Mononuclear cell (primary cell): ENCODE measurements around the gene NXF2B. TPM values are rescaled to one million over a fixed set of nuclear protein-coding genes. Genes with fewer than 3 reads are reported as not detected.
"Not testable (repeated sequence)": the region's sequence is repeated elsewhere in the genome, so short reads cannot be mapped to it uniquely, and the experiment has no call there.

ENCODE experiments used
- H3K27me3 ChIP-seq: 2 replicates; pipeline ENCODE4 v1.6.0; 2011; ENCODE audit warnings: low read length, control low read depth; ENCODE audit not compliant: insufficient read depth
- H3K4me1 ChIP-seq: 2 replicates; pipeline ENCODE4 v1.5.1; 2011; ENCODE audit warnings: mild to moderate bottlenecking, low read length, control low read depth; ENCODE audit not compliant: insufficient read depth
- H3K4me3 ChIP-seq: 2 replicates; pipeline ENCODE4 v1.5.1; 2011; ENCODE audit warnings: mild to moderate bottlenecking, low read length, moderate library complexity
- H3K9me3 ChIP-seq: 2 replicates; pipeline ENCODE4 v1.5.1; 2011; ENCODE audit warnings: low read depth, mild to moderate bottlenecking, control low read depth, low read length
- total RNA-seq: library from RNA; depleted of rRNA; stranded (reverse); fragments of >200 nt; gene quantifications from one replicate; pipeline ENCODE4 v1.2.3, GENCODE V29; 2012

Gene NXF2B
- total RNA-seq = not detected

GRCh38 chrX:102439908-102440307, at the start of gene NXF2B:
Gene NXF2B (minus strand): TSS chrX:102440008. CDS start chrX:102380036, 59,972 bp downstream.
- not testable (repeated sequence) for H3K4me1 ChIP-seq, H3K9me3 ChIP-seq, H3K4me3 ChIP-seq, H3K27me3 ChIP-seq

- H3K4me3 ChIP-seq, H3K27me3 ChIP-seq, H3K4me1 ChIP-seq, H3K9me3 ChIP-seq: not testable (repeated sequence)
Observed at GRCh38 chrX:102478765-102479164, 39.0 kb upstream of the NXF2B start.

- H3K4me1 ChIP-seq, H3K9me3 ChIP-seq, H3K27me3 ChIP-seq, H3K4me3 ChIP-seq: not testable (repeated sequence)
Observed at GRCh38 chrX:102471762-102472220, 32.0 kb upstream of the NXF2B start, which contains the start of gene TCP11X2. Gene TCP11X2 (minus strand): TSS chrX:102471812.

DNA sequence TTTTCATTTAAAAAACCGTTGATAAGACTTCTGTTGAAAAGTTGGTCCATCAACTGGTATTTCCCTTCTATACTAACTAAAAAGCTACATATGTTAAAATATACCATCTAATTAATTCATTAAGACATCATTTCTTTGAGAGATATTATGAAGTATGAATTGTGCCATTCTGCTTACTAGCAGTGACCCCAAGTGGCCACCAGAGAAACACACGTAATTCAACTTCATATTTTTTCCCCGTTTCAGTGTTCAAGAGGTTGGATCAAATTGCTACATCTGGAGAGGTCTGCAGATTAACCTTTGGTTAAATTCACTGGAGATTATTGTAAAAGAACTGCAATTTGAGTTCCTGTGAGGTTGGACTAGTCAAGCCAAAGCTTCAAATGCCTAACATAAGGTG, 30.4 kb upstream of the NXF2B start:
- H3K9me3 ChIP-seq, H3K27me3 ChIP-seq, H3K4me3 ChIP-seq, H3K4me1 ChIP-seq: not testable (repeated sequence)

GRCh38 chrX:102458615-102459014, 18.8 kb upstream of the NXF2B start:
- not testable (repeated sequence) for H3K4me3 ChIP-seq, H3K27me3 ChIP-seq, H3K9me3 ChIP-seq, H3K4me1 ChIP-seq

GRCh38 chrX:102414493-102414892, 25.3 kb downstream of the NXF2B start:
- H3K4me1 ChIP-seq, H3K27me3 ChIP-seq, H3K4me3 ChIP-seq, H3K9me3 ChIP-seq: not testable (repeated sequence)

- H3K27me3 ChIP-seq = no peaks in the 10 kb centered on the region
- H3K4me1 ChIP-seq = no peaks in the 10 kb centered on the region
- H3K4me3 ChIP-seq = no peak overlapping the region
- H3K9me3 ChIP-seq = no peaks in the 10 kb centered on the region
Observed at GRCh38 chrX:102345916-102346315, 93.9 kb downstream of the NXF2B start.

DNA sequence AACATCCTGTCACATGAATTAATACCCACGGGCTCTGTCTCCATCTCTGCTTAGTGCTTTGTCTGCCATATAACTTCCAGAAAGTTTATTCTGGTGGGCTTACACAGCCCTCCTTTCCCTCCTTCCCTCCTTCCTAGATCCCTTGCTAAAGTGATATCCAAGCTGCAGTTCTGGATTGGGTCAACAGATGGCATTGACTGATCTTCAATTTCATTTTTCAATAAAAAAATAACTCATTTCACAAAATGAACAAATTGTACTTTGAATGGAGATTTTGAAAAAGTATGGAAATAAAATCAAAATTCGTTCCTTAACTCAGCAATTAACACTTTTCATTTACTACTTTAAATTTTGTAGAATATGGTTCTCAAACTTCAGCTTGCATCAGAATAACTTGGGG, 97.9 kb downstream of the NXF2B start:
- Histone ChIP-seq H3K9me3 (no peaks in the 10 kb centered on the region), H3K27me3 (no peaks in the 10 kb centered on the region), H3K4me1 (no peaks in the 10 kb centered on the region), H3K4me3 (no peak overlapping the region)

- Histone ChIP-seq H3K9me3 (no peaks in the 10 kb centered on the region), H3K4me3 (no peak overlapping the region), H3K27me3 (no peaks in the 10 kb centered on the region), H3K4me1 (no peaks in the 10 kb centered on the region)
Observed at GRCh38 chrX:102339312-102340298, 100.2 kb downstream of the NXF2B start.

- H3K27me3 ChIP-seq = no peaks in the 10 kb centered on the region
- no peaks in the 10 kb centered on the region for H3K9me3 ChIP-seq
- no peaks in the 10 kb centered on the region for H3K4me1 ChIP-seq
- H3K4me3 ChIP-seq = no peak overlapping the region
Observed at GRCh38 chrX:102338162-102338561, 101.6 kb downstream of the NXF2B start.

Other genes starting within 250 kb of the NXF2B start
- gene TCP11X1, start 224.7 kb downstream of the NXF2B start, total RNA-seq = 0.10 TPM
- gene NXF2, start 192.8 kb downstream of the NXF2B start, total RNA-seq = not detected
- not detected for gene TCP11X2, start 31.8 kb upstream of the NXF2B start, total RNA-seq
- gene TMSB15A, start 76.7 kb upstream of the NXF2B start, total RNA-seq = 0.63 TPM
- 16.4 TPM for gene ARMCX5, start 159.5 kb upstream of the NXF2B start, total RNA-seq
- gene GPRASP1, start 211.5 kb upstream of the NXF2B start, total RNA-seq = 23.3 TPM